Measurements from ENCODE around the gene PNRC1. TPM values are rescaled to one million over a fixed set of nuclear protein-coding genes. Genes with fewer than 3 reads are reported as not detected.
A peak's percentile ranks its signal among the peaks of the same experiment; 100 is the strongest.

Gene PNRC1
- total and polyA plus RNA-seq, 2 of the 4 experiments (the other 2 are of a cell fraction): 6.5 to 8.1 TPM

DNA sequence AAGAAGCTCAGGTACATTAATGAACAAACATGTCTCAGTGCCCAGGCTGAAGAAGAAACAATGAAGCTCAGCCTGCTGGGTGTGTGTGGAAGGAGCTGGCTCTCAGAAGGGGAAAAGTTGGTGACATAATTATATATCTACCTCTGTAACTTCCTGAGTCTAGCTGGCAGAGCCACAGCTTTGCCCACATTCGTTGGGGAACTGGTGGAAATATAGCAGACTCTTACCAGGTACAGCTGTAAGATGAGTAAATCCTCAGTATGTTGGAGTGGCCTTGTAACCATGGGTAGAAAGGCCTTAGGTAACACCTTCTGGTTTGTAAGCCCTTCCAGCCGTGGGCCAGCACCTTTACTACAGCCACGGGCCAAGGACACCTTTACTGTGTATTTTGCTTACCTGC lies 29.9 kb upstream of the PNRC1 start:
- no peak overlapping the region for H2AFZ ChIP-seq (replicated peaks; ENCODE audit: low read length, poor library complexity)
- intact Hi-C loops (cut with micrococcal nuclease): no loop called here

More for the DNA sequence above, 29.9 kb upstream of the PNRC1 start:
- no peak overlapping the region for H2AK9ac ChIP-seq (replicated peaks; ENCODE audit: low read depth, low read length, poor library complexity)
- H2AK5ac ChIP-seq (ENCODE audit: low read depth, low read length): no peak overlapping the region
- no peak overlapping the region for H3K56ac ChIP-seq (ENCODE audit: extremely low read depth, insufficient read depth, low read length)
- H4K91ac ChIP-seq (ENCODE audit: insufficient read depth, low read depth, low read length): no peak overlapping the region
- H3K9me3 ChIP-seq (ENCODE audit: control insufficient read depth, insufficient read depth, low read length): no peaks in the 10 kb centered on the region
- POLR2A ChIA-PET (ENCODE audit: unreplicated experiment): no interaction called here
- DNase-seq: no peak
- no peak overlapping the region for H4K5ac ChIP-seq (ENCODE audit: low read depth, low read length)
- H2BK5ac ChIP-seq (ENCODE audit: low read depth, low read length, poor library complexity, severe bottlenecking): no peak overlapping the region
- H4K8ac ChIP-seq (ENCODE audit: low read depth in 2 of 2, low read length in 2 of 2): no peak overlapping the region
- in situ Hi-C loops (cut with MboI; ENCODE audit: low sequenced_read_pairs) (no loop called here), dilution Hi-C loops (cut with HindIII; ENCODE audit: low sequenced_read_pairs, unreplicated experiment) (no loop called here)
- WGBS, 2 experiments (ENCODE audit: extremely low coverage in 2 of 2, insufficient read length in 1 of 2): 100% methylated on average over 2 of the region's 3 CpGs; no CpG with 5 or more reads in 1 of the 2 experiments
- H2BK20ac ChIP-seq (ENCODE audit: low read depth, low read length): no peak overlapping the region
- BruUV-seq (replicated peaks): no TSS peak
- H4K20me1 ChIP-seq (ENCODE audit: insufficient read depth, low read length): no peaks in the 10 kb centered on the region
- H2BK15ac ChIP-seq (ENCODE audit: low read depth, low read length): no peak overlapping the region
- H3K9ac ChIP-seq (ENCODE audit: low read depth, low read length): no peak overlapping the region
- no peak overlapping the region for H3K27ac ChIP-seq (ENCODE audit: insufficient read depth, low read length)
- no peak overlapping the region for H3K4me3 ChIP-seq (ENCODE audit: insufficient read depth, low read depth, low read length)
- peaks cover 2% of the 10 kb centered on the region; the same call in 1 of the 2 replicates for H3K27me3 ChIP-seq (ENCODE audit: control insufficient read depth, insufficient read depth, low read length)
- H3K4me1 ChIP-seq (ENCODE audit: control insufficient read depth, insufficient read depth, low read length): peaks cover 10% of the 10 kb centered on the region
- no peak overlapping the region for H3K4ac ChIP-seq (ENCODE audit: low read depth, low read length)
- TF ChIP-seq NFE2L2 (IDR thresholded peaks at IDR 0.05; ENCODE audit: low read depth, low read length) (no peak), MAFK (IDR thresholded peaks at IDR 0.05; ENCODE audit: low read depth, low read length) (no peak), RAD21 (IDR thresholded peaks at IDR 0.05; ENCODE audit: low read length) (no peak), RFX5 (IDR thresholded peaks at IDR 0.05; ENCODE audit: low read depth, low read length) (no peak), MXI1 (IDR thresholded peaks at IDR 0.05; ENCODE audit: borderline replicate concordance, low read depth, low read length) (no peak), RCOR1 (IDR thresholded peaks at IDR 0.05; ENCODE audit: insufficient replicate concordance, low read length) (no peak), CHD1 (IDR thresholded peaks at IDR 0.05; ENCODE audit: low read depth, low read length) (no peak), BHLHE40 (IDR thresholded peaks at IDR 0.05; ENCODE audit: low read depth, low read length) (no peak)
- TF ChIP-seq, protein P1, sequence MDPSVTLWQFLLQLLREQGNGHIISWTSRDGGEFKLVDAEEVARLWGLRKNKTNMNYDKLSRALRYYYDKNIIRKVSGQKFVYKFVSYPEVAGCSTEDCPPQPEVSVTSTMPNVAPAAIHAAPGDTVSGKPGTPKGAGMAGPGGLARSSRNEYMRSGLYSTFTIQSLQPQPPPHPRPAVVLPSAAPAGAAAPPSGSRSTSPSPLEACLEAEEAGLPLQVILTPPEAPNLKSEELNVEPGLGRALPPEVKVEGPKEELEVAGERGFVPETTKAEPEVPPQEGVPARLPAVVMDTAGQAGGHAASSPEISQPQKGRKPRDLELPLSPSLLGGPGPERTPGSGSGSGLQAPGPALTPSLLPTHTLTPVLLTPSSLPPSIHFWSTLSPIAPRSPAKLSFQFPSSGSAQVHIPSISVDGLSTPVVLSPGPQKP (IDR thresholded peaks at IDR 0.05; ENCODE audit: borderline replicate concordance, low read depth, low read length): no peak
- TF ChIP-seq, protein P2, sequence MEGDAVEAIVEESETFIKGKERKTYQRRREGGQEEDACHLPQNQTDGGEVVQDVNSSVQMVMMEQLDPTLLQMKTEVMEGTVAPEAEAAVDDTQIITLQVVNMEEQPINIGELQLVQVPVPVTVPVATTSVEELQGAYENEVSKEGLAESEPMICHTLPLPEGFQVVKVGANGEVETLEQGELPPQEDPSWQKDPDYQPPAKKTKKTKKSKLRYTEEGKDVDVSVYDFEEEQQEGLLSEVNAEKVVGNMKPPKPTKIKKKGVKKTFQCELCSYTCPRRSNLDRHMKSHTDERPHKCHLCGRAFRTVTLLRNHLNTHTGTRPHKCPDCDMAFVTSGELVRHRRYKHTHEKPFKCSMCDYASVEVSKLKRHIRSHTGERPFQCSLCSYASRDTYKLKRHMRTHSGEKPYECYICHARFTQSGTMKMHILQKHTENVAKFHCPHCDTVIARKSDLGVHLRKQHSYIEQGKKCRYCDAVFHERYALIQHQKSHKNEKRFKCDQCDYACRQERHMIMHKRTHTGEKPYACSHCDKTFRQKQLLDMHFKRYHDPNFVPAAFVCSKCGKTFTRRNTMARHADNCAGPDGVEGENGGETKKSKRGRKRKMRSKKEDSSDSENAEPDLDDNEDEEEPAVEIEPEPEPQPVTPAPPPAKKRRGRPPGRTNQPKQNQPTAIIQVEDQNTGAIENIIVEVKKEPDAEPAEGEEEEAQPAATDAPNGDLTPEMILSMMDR (conservative IDR thresholded peaks at IDR 0.05; ENCODE audit: low read depth, low read length): no peak
- H3K14ac ChIP-seq (replicated peaks; ENCODE audit: low read depth, low read length): no peak overlapping the region
- no peaks in the 10 kb centered on the region for H3K36me3 ChIP-seq (ENCODE audit: control insufficient read depth, insufficient read depth, low read length)
- CTCF ChIA-PET: interaction anchor here (0.5 to 0.9 kb wide), 2 partner anchors 29 to 985 kb away, joined by 3 read pairs; no protein-coding TSS in a partner anchor
- no peak for ATAC-seq (ENCODE audit: low read depth)
- H3K9me1 ChIP-seq (ENCODE audit: insufficient read depth, low read length): no peaks in the 10 kb centered on the region
- H3K79me1 ChIP-seq (ENCODE audit: low read depth in 1 of 2, low read length in 2 of 2): no peaks in the 10 kb centered on the region
- H3K4me2 ChIP-seq (ENCODE audit: low read depth, low read length): peak overlapping the region; percentile 17; the same call in 1 of the 2 replicates
- no peak overlapping the region for H3K23ac ChIP-seq (ENCODE audit: low read depth, low read length)
- H2BK120ac ChIP-seq (ENCODE audit: low read depth, low read length): no peak overlapping the region
- peak overlapping the region; percentile 9; the same call in 1 of the 2 replicates for H3K18ac ChIP-seq (ENCODE audit: low read depth, low read length)

Data from IMR-90 (cell line).